GM12865 (cell line): ENCODE measurements around the gene PSMB7.

ENCODE experiments used
- DNase-seq: peaks from one replicate; pipeline ENCODE4 v3.0.0; 2010; ENCODE audit warnings: low read depth
- H3K4me3 ChIP-seq: 2 replicates; pipeline ENCODE4 v1.5.1; 2011; ENCODE audit warnings: mild to moderate bottlenecking, low read depth, low read length, control low read depth
- CTCF ChIP-seq: IDR thresholded peaks from 2 replicates; pipeline ENCODE4 v1.5.1; 2011; ENCODE audit warnings: low read length, control low read depth, low read depth, inconsistent platforms; ENCODE audit not compliant: insufficient read depth; ENCODE audit errors: missing control alignments

The PSMB7 gene

GRCh38 chr9:124455820-124456219 is 40.6 kb upstream of the PSMB7 start:
- no peak overlapping the region for H3K4me3 ChIP-seq

DNA sequence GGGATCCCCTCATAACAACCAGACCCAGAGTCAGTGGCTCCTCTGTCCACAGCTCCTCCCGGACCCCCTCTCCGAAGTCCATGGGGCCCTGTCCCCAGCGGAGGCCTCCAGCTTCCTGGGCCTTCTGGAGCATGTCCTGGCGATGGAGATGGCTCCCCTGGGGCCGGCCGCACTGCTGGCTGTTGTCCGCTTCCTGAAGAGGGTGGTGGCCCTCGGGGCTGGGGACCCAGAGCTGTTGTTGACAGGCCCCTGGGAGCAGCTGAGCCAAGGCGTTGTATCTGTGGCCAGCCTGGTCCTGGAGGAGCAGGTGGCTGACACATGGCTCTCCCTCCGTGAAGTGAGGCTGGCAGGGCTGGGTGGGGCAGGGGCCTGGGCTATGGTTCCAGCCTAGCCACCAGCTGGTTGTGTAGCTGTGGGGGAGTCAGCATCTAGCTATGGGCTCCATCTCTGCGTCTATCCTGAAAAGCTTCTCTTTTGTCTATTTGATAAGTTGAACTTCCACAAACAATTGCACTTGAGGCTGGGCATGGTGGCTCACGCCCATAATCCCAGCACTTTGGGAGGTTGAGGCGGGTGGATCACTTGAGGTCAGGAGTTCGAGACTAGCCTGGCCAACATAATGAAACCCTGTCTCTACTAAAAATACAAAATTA is 39.7 kb upstream of the PSMB7 start:
- DNase-seq: no peak
- no peak for TF ChIP-seq CTCF
- no peak overlapping the region for H3K4me3 ChIP-seq

More at GRCh38 chr9:124455820-124456219, 40.6 kb upstream of the PSMB7 start:
- TF ChIP-seq CTCF: no peak
- DNase-seq: no peak

DNA sequence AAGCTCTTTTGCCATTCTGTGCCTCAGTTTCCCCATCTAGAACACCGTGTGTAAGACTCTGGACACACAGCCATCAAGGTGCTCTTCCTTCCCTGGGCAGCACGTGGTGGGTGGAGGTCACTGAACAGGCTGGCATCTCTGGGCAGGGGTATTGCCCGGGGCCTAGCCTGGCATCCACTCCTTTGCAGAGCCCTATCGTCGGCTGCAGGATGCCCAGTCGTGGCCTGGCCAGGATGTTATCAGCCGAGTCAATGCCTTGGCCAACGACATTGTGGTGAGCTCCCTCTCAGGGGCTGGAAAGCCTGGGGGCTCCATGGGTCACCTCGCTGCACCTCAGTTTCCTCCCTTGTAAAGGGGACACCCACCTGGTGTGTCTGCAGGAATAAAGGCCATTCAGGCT is 39.1 kb upstream of the PSMB7 start:
- TF ChIP-seq CTCF: no peak
- DNase-seq: no peak
- no peak overlapping the region for H3K4me3 ChIP-seq

DNA sequence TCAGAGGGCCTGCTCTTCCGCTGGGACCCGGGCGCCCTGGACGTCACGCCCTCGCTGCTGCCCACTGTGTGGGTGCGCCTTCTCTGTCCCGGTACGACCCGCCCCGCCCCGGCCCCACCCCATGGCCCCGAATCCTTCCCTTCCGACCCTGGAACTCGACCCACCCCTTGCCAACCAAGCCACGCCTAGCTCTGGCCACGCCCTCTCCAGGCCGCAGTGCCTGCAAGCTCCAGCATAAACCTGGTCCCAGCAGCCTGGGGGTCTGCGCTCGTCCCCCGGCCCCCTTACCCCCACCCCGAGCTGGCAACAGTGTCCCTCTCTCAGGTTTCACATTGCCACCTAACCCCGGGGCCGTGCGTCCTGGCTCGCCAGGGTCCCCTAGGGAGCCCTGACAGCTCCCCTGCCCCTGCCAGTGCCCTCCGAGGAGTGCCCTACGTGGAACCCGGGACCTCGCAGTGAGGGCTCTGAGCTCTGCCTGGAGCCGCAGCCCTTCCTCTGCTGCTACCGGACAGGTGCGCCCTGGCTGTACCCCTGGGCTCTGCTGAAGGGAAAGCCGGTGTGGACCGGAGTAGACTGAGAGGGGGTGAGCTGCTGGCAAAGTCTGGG is 38.4 kb upstream of the PSMB7 start:
- TF ChIP-seq CTCF: no peak
- no peak for DNase-seq
- no peak overlapping the region for H3K4me3 ChIP-seq

- TF ChIP-seq CTCF: no peak
- DNase-seq: no peak
- H3K4me3 ChIP-seq: no peak overlapping the region
Observed at GRCh38 chr9:124452841-124453585, 37.8 kb upstream of the PSMB7 start.

DNA sequence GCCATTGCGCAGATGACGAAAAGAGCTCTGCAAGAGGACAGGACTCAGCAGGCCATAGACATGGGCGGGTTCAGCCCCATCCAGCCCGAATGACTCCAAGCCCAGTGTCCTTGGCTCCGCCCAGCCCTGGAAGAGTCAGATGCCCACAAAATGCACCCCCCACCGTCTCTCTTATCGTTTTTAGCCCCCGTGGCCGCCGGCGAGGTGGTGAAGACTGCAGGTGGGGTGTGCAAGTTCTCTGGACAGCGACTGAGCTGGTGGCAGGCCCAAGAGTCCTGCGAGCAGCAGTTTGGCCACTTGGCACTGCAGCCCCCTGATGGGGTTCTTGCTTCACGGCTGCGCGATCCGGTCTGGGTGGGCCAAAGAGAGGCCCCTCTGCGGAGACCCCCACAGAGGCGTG is 37.1 kb upstream of the PSMB7 start:
- DNase-seq: no peak
- no peak overlapping the region for H3K4me3 ChIP-seq
- no peak for TF ChIP-seq CTCF
